HG03520 (cell line): ENCODE measurements around the gene ADGRG6.
A peak's percentile ranks its signal among the peaks of the same experiment; 100 is the strongest.

Source experiments
- ATAC-seq: cut with Tn5 transposase; IDR thresholded peaks from one replicate; pipeline ENCODE4 v1.9.1; 2021; ENCODE audit warnings: mild to moderate bottlenecking, moderate library complexity; ENCODE audit not compliant: unreplicated experiment

The ADGRG6 gene

DNA sequence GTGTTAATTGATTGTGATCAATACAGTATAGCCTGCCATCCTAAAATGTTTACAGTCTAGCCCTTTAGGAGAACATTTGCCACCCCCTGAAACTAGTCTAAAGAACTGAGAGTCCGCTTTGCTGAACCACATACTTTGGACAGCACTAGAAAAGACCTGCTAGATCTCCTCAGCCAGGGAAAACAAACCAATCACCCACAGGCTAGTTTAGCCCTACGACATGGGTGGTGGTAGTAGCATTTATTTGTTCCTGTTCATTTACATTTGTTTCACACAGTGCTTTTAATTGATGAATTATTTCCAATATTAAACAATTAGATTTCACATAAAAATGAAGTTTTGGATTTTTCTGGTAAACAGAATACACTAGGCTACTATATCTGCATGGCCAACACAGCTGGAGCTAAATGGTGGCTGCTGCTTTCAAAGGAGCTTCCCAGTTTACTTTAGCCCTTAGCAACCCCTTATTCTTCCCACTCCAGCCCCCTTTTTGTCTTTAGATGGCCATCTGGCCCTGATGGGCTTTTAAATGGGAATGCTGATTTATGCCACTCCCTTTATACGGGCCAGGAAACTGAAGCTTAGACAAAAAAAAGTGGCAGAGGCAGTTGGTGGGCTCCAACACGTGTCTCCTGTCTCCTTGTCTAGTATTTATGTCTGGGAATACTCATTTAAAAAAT is 72.4 kb downstream of the ADGRG6 start:
- ATAC-seq = no peak

DNA sequence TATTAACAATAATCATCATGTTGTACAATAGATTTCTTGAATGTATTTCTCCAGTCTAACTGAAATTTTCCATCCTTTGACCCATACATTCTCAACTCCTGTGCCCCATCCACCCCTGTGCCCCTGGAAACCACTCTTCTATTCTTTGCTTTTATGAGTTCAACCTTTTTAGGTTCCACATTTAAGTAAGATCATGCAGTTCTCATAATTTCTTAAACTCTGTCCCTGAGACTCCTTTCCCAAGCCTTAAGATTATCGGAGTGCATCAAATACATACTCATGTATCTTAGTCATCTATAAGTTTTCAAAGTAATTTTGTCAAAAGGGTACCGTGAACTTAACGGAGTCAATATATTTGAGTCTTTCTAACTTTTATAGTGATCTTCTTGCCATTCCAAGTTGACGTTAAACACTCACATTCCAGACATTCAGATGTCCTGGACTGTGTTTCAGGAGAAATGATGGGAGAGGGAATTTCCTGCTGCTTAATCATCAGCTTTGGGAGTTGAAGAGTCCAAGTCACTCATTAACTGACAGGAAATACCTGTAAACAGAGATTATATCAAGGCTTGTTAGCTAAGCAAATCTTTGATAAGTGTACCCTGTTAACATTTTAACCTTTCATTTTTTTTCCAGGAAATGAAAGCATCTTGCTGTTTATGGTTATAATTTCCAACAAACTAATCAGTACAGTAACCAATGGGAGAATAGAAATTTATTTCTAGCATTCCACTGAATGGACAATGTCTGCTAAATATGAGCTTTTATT is 73.3 kb downstream of the ADGRG6 start:
- ATAC-seq = no peak

DNA sequence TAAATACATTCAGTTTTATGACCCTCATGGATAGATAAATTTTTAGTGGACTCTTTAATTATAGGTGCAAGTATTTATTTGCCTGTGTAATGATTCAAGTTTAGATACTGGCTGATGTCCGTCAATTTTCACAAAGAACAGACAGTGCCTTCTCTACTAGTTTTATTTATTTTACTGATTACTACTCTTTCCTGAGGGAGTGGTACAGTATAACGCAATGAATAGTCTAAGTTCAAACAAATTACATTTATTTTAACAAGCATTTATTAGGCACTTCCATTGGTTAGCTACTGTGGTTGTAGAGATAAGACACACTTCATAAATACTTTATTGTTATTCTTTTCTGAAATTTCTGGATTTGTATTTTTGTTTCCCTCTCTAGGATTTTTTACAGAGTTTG is 74.3 kb downstream of the ADGRG6 start:
- no peak for ATAC-seq

DNA sequence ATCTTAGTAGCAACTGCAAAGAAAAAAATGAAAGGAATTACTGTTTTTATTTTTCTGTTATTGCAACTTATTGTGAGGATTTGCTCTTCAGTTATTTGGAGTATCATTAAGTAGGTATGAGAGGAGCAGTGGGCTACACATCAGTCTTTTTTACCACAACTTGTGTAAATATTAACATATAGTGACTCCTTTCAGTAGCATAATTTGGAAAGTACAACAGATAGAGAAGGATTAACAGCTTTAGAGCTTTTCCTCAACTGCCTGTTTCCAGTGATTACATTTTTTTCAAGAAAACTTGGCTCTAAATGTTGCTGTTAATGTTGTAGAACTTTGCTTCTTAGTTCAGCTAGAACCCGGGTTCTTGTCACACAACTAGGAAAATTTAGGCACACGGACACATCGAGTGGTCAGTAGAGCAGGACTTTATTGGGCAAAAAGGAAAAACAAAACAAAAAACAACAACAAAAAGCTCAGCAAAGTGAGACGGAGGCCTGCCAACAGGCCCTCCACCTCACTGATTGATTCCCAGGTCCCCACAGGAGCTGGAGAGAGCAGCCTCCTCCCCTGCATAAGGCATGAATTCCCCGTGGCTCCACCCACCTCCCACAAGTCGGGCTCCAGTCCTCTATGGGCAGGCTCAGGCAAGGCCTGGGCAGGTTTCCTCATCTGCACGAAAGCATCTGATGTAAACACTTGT is 75.1 kb downstream of the ADGRG6 start:
- no peak for ATAC-seq

DNA sequence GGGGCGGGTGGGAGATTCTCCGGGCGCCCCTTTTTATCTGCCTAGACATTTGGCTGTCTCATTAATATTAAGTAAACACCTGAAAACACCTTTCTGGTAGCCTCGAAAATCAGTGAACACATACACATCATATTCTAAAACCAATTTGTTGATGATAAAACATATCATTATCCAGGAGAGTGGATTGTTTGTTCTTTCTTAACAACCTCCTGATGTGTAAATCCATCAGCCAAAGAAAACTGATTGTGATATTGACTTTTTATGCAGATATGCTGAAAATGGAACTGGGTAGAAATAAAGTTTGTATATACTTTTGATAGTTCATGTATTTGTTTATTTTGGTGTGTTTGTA is 75.7 kb downstream of the ADGRG6 start:
- ATAC-seq = no peak

DNA sequence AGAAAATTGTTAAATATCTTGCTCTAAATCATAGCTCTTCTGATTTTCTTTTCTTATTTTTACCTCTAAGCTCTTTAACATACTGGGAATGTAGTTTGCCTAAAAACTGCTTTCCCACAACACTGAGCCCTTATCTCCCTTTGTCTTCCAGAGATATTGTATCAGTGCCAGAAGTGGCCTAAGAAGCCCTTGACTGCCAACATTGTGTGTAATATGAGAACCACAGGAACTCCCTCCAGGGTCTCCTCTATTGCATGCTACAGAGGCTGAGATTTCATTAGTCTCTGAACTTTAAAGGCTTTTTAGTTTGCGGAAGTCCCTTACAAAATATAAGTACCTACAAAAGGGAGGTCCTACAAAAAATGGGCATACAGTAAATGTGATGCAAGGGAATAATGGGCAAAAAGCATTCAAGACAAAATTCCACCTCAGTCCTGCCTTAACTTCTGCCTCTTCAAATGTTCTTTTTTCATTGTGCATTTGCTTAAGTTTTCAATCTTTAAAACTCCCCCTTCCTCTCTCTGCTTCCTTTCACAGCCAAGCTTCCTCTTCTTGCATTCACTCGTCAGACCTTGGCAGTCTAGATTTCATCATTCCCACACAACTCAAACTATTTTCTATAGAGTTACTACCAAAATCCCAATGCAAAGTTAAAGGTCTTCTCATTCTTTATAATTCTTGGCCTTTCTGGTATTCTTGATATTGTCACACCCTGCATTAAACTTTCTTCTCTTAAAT is 76.5 kb downstream of the ADGRG6 start:
- no peak for ATAC-seq

DNA sequence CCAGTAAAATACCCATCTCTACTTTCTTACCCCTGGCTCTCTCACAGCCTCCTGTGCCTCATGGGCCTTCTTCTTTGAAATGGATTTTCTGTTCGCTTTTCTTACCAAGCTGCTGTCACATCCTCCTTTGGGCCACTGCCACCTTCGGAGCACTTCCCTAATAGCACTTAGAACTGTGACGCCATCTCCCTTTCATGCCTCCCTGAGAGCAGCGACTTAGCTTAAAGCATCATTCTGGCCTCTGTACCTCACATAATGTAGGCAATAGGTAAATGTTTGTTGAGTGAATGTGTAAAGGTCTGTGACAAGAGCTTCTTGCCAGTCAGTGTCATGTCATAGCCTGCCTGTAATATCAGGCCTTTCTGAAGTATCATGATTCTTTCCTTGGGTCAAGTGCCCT is 78.8 kb downstream of the ADGRG6 start:
- no peak for ATAC-seq

DNA sequence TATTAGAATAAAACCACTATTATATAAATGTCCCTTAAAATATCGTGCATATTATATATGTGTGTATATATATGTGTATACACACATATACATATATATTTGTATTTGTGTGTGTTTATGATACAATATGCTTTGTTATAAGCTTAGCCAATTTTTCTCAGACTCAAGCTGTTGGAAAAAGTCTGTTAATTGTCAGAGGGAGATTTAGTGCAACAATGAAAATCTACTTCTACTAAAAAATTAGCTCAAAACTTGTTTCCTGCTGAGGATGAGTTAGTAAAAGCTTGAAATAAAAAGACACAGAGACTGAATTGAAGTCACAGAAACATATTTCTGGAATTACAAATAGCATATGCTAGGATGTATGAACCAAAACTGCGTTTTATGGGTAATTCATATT is 79.4 kb downstream of the ADGRG6 start:
- ATAC-seq = no peak

DNA sequence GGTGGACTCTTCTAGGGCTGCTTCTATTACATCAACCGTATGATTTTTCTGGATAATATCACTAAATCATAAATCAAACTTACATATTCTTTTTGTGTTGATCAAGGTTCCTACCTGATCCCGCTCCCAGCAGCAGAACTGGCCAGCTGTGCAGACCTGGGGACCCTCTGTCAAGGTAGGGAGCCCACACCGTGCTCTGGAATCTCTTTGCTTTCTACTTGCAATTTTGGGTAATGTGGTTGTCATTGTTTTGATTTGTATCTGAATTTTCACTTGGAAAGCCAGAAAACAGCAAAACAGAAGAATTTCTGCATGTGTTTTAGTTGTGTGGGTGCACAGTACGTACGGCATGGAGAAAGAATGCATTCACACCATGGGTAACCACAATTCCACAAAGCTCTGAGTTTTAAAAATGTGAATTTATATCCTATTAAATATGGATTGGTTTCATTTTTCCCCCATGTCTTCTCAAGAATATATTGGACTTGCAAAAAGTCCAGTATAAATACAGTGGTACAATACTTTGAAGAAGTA is 80.1 kb downstream of the ADGRG6 start:
- no peak for ATAC-seq

DNA sequence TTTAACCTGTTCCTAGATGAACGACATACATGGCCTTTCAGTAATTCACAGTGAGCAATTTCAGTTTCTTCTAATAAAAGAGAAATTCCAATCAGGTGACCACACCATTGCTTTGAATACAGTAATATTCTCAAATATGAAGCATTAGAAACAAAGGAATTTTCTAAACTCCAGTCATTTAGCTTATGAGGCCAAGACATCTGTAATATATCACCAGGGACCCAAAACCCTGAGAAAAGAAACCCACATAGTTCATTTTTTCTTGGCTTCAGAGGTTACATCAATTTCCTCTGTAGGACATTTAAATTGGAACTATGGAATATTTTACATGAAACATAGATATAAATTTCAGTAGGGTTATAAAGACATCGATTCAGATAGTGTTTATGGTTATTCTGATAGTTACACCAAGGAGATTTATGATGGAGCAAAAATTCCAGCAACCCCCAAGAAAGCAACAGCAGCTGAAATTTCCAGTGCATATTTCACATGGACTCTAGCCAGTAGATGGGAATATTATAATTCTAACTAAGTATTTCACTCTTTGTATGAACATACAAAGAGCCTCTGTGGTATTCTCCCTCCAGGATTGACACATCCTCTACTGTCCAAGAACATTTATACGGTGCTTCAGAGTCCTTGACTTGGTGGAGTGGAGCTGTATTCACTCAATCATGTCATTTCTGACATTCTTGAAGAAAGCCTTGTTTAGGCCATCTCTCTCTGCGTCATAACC is 82.9 kb downstream of the ADGRG6 start:
- ATAC-seq = no peak

DNA sequence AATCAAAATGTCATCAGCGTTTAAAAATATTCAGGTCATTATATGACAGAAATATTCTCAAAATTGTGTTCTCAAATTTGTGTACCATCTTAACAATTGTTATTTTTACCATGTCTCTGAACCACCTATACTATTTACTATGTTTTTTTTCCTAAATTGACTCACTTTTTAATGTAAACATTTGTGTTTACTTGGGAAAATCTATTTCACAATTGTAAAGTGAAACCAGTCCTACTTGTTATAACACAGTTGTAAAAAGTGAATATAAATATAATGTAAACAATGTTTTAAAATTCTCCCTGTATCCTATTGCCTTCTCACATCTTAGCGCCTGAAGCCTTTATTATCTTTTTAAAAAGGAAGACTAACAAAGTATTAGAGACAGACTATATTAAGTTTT is 83.5 kb downstream of the ADGRG6 start:
- no peak for ATAC-seq

DNA sequence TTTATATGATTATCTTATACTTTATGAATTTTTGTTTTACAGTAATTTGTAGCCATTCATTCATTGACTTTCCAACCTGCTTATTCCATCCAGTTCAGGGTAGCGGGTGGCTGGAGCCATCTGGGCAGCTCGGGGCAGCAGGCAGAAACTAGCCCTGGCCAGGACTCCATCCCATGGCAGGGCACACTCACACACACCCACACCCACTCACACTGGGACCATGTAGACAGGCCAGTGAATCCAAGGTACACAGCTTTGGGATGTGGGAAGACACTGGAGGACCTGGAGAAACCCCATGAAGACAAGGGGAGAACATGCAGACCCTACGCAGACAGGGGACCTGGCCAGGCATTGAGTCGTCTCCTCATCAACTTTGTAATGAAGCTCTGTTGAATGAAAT is 84.8 kb downstream of the ADGRG6 start:
- no peak for ATAC-seq

DNA sequence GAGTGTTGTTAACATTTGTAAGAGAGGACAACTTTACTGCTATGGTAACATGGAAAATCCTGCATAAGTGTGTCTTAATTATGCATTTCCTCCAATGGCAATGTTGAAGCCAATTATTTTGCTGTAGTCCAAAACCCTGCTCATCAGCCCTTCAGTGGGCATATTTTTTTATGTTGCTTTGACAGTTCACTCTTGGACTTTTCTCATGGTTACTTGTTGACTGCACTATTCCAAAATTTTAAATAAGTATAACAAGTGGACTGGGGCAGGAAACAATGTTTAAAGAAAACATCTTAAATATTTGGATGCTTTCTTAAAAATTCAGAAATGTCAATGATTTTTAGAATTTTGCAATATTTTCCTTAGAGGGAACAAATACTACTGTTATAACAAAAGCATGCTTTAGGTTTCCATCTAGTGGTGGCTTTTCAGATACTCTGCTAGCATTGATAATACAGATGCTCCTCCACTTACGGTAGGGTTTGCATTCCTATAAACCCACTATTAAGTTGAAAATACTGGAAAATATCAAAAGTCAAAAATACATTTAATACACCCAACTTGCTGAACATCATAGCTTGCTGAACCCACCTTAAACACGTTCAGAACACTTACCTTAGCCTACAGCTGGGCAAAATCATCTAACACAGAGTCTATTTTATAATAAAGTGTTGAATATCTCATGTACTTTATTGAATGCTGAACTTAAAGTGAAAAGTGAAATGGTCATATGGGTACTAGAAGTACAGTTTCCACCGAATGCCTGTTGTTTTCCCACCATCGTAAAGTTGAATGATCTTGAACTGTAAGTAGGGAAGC is 86.4 kb downstream of the ADGRG6 start:
- peak; percentile 73 for ATAC-seq

DNA sequence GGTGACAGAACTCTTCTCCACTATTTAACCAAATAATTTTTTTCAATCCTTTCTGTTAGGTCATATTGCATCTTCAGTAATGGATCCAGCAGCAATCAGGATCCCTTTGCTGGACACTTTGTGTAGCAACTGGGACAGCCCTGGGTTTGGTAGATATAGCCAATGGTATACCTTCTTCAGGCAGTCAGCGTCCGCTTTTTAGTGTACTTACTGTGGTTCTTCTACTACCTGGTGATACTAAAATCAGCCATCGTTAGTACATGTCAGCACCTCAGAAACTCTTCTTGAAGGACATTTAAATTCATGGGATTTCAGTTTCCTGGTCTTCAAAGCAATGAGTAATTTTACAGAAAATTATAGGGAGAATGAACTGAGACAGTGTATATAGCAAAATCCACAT is 93.5 kb downstream of the ADGRG6 start:
- ATAC-seq = no peak

DNA sequence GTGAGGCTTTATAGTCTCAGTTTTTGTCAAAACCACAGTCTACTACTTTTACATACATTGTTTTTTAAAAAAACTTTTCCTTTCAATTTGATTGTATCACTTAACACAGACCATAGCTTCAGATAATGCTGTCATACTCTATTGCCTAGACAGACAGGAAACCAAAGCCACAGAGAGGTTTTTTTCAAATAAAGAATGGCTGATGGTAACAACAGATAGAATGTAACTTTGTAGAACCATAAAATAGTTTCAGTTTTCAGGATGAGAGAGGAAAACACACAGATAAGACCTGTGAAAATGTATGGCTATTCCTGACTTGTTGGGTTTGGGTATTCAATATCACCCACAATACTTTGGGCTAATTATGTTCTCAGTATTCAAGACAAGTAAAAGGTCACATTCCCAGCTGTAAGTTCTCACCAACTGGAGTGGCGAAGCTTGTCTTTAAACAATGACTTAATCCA is 94.0 kb downstream of the ADGRG6 start:
- ATAC-seq = peak; percentile 98

DNA sequence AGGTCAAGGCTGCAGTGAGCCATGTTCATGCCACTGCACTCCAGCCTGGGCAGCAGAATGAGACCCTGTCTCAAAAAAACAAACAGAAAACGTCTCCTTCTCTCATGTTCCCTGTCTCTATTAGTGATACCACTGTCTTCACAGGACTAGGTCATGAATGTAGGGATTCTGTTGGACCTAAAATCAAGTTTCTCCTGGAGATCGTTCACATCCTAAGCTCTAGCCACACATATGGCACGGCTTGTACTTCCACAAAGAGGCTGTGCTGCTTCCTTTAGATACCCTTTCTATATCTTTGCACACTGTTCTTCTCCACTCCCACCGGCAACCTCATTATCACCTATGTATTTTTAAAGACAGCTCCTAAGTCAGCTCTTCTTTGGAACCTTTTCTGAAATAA is 96.5 kb downstream of the ADGRG6 start:
- ATAC-seq = no peak

DNA sequence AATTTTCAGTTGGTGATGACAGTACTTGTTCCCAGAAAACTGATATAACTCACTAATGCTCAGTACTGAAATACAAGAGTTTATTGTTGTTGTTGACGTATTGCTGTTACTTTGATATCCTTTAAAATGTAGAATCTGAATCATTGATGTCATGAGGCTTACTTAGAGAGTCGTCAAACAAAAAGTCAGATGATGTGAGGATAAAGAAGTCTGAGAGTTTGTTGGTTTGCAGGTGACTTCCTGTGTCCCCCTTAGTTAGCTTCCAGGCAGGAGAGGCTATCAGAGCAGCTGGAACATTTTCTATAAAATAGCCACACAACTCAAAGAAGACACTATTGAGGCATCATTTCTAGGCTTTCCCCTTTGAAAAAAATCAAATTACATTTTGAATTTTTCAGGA is 97.9 kb downstream of the ADGRG6 start:
- ATAC-seq = no peak

DNA sequence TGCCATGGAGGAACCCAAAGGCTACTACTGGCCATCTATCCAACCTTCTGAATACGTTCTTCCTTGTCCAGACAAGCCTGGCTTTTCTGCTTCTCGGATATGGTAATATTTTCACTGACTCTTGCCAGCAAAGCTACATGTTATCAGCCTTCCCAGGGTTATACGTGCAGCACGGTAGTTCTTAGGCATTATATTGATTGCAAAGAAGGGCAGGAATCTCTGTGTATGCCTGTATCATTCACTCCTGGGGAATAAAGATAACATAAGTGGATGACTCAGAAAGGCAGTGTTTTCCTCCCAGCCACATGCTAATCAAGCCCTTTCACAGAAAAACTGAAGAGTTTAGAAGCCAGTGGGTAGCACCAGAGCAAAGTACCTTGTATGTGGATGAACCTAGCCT is 98.7 kb downstream of the ADGRG6 start:
- ATAC-seq = no peak

DNA sequence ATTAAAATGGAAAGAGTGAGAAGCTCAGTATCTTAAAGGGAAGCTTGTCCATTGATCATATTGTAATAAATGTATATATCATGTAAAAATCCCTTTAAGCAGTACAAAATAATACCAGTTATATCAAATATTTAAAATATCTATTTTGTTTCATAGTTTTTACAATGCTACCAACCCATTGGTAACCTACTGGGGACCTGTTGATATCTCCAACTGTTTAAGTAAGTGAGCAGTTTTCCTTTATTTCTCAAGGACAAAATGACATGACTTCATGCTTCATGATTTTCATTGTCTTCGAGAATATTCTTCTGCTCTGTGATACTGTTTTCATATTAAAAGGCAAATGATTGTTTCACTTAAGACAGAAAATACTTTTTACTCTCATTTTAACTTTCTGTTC is 100.0 kb downstream of the ADGRG6 start:
- no peak for ATAC-seq

DNA sequence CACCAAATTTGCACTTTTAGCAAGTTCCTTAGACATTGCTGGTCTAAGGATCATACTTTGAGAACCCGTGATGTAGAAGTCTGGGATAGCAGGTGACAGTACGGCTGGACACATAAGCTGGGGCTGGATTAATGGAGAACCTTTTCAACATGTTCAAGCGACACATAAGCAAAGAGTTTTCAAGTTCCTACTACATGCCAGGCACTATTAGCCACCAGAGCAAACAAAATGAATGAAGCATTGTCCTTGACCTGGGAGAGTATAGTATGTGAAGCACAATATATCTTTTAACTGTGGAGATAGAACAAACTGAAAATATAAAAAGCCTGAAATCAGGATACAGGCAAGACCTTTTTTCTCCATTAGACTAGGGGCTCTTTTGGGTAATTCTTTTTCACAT is 102.9 kb downstream of the ADGRG6 start:
- ATAC-seq = no peak
